ENCODE measurements around the gene HYCC1. TPM values are rescaled to one million over a fixed set of nuclear protein-coding genes. Genes with fewer than 3 reads are reported as not detected.

Gene HYCC1
- total and polyA plus RNA-seq, 2 donors (not counting 1 experiment from before 2014, with no cell fraction given), result 7.0 to 40.8 TPM

DNA sequence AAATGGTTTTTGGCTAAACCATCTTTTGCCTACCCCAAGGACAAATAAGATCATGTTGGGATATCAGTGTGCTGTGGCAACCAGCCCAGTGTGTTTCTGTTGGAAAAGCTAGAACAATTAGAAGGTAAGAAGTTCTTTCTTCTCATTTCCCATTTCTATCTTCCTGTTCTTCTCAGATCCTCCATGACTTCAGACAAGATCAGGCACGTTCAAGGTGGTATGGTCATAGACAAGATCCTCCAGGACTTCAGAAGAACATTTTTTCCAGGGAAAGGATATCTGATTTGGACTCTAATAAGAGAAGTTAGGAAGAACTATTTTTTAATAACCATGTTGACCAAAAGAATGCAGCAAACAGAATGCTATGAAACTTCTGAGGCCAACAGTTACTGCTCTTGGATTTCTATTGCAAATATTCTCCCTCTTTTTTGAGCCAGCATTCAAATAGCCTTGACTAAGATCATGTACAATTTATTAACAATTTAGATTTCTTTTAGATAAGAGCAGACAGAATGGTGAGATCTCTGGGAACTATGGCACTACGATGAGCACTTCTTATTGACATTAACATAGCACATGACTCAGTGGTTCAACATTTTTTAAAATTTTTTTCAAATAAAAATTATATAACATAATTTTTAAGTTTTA lies 15.9 kb downstream of the HYCC1 start:
- Histone ChIP-seq H3K4me3 (ENCODE audit: control extremely low read depth in 1 of 5, extremely low read depth in 1 of 5, insufficient read depth in 1 of 5, low read depth in 2 of 5, low read length in 4 of 5) (no peak overlapping the region), H3K4me1 (ENCODE audit: control insufficient read depth in 2 of 2, insufficient read depth in 2 of 2, low read length in 2 of 2) (peaks cover 14 to 44% of the 10 kb centered on the region in 2 donors), H3K27me3 (replicated peaks in 1 of 4; ENCODE audit: control extremely low read depth in 1 of 4, control insufficient read depth in 3 of 4, insufficient read depth in 4 of 4, low read length in 3 of 4) (no peaks in the 10 kb centered on the region), H4K20me1 (ENCODE audit: control insufficient read depth, insufficient read depth, low read length, poor library complexity, severe bottlenecking) (peaks cover 52% of the 10 kb centered on the region), H3K27ac (ENCODE audit: low read length in 2 of 2) (no peak overlapping the region), H3K9me3 (ENCODE audit: control extremely low read depth in 1 of 3, control insufficient read depth in 2 of 3, insufficient read depth in 1 of 3, low read length in 2 of 3) (no peaks in the 10 kb centered on the region), H3K36me3 (replicated peaks in 1 of 2; ENCODE audit: control extremely low read depth in 1 of 2, control insufficient read depth in 1 of 2, extremely low read depth in 1 of 2, insufficient read depth in 2 of 2, low read length in 1 of 2) (peaks cover 0 to 4% of the 10 kb centered on the region in 2 experiments), H3K79me2 (ENCODE audit: control insufficient read depth, insufficient read depth, low read length) (peaks cover 90% of the 10 kb centered on the region), H3K4me2 (replicated peaks; ENCODE audit: low read depth, low read length, poor library complexity, severe bottlenecking) (no peak overlapping the region), H2AFZ (ENCODE audit: insufficient read depth, low read depth, low read length, poor library complexity, severe bottlenecking) (no peak overlapping the region), H3K9ac (ENCODE audit: low read length) (no peak overlapping the region)
- peaks cover 63% of the 10 kb centered on the region for H3K4me1 Mint-ChIP-seq
- DNase-seq (no peak), ATAC-seq (ENCODE audit: low read depth) (no peak)
- POLR2A ChIA-PET, result no interaction called here
- CTCF ChIA-PET, result interaction anchor here (0.6 to 2.4 kb wide), 2 partner anchors 57 to 73 kb away, joined by 3 to 8 read pairs; no protein-coding TSS in a partner anchor
- no peak overlapping the region for H3K4me3 Mint-ChIP-seq
- TF ChIP-seq EZH2 (IDR thresholded peaks at IDR 0.05; ENCODE audit: borderline replicate concordance, insufficient read depth, low read depth, low read length, poor library complexity, severe bottlenecking), result no peak
- TF ChIP-seq, protein P1, sequence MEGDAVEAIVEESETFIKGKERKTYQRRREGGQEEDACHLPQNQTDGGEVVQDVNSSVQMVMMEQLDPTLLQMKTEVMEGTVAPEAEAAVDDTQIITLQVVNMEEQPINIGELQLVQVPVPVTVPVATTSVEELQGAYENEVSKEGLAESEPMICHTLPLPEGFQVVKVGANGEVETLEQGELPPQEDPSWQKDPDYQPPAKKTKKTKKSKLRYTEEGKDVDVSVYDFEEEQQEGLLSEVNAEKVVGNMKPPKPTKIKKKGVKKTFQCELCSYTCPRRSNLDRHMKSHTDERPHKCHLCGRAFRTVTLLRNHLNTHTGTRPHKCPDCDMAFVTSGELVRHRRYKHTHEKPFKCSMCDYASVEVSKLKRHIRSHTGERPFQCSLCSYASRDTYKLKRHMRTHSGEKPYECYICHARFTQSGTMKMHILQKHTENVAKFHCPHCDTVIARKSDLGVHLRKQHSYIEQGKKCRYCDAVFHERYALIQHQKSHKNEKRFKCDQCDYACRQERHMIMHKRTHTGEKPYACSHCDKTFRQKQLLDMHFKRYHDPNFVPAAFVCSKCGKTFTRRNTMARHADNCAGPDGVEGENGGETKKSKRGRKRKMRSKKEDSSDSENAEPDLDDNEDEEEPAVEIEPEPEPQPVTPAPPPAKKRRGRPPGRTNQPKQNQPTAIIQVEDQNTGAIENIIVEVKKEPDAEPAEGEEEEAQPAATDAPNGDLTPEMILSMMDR (IDR thresholded peaks at IDR 0.05), result no peak
- intact Hi-C loops (cut with micrococcal nuclease), result no loop called here
- WGBS (ENCODE audit: insufficient coverage), result no CpG with 5 or more reads among the region's 2 CpGs
- no peaks in the 10 kb centered on the region for H3K27me3 Mint-ChIP-seq
- H3K27ac Mint-ChIP-seq, result no peak overlapping the region
- no peaks in the 10 kb centered on the region for H3K9me3 Mint-ChIP-seq (ENCODE audit: insufficient read depth)

DNA sequence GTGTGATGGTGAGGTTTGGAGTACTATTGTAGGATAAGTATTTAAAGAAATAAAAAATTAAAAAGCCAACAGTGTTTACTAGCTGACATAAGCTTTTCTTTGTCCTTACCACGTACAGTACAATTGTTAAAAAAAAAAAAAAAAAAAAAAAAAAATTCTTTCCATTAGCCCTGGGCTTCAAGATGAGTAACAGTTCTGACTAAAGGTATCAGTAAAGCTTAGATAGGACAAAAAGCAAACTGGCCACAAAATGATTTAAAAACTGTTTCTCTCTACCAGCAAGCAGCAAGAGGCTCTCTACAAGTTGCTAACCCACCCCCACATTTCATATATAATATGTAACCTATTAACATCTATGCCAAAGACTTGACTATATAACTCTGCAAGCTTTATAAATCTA lies 17.5 kb downstream of the HYCC1 start:
- no peaks in the 10 kb centered on the region for H3K9me3 ChIP-seq (ENCODE audit: control extremely low read depth in 1 of 3, control insufficient read depth in 2 of 3, insufficient read depth in 1 of 3, low read length in 2 of 3)
- H3K9ac ChIP-seq (ENCODE audit: low read length), result no peak overlapping the region
- H3K4me3 ChIP-seq (ENCODE audit: control extremely low read depth in 1 of 5, extremely low read depth in 1 of 5, insufficient read depth in 1 of 5, low read depth in 2 of 5, low read length in 4 of 5), result no peak overlapping the region
- peaks cover 0 to 4% of the 10 kb centered on the region in 2 experiments for H3K36me3 ChIP-seq (replicated peaks in 1 of 2; ENCODE audit: control extremely low read depth in 1 of 2, control insufficient read depth in 1 of 2, extremely low read depth in 1 of 2, insufficient read depth in 2 of 2, low read length in 1 of 2)
- peaks cover 55% of the 10 kb centered on the region for H4K20me1 ChIP-seq (ENCODE audit: control insufficient read depth, insufficient read depth, low read length, poor library complexity, severe bottlenecking)
- H3K4me2 ChIP-seq (replicated peaks; ENCODE audit: low read depth, low read length, poor library complexity, severe bottlenecking), result no peak overlapping the region
- Mint-ChIP-seq H3K4me3 (no peak overlapping the region), H3K27ac (no peak overlapping the region), H3K9me3 (ENCODE audit: insufficient read depth) (no peaks in the 10 kb centered on the region), H3K4me1 (peaks cover 53% of the 10 kb centered on the region), H3K27me3 (no peaks in the 10 kb centered on the region)
- ChIA-PET CTCF (interaction anchor here (2.1 kb wide), 1 partner anchor 59 kb away, joined by 7 read pairs; no protein-coding TSS in a partner anchor), POLR2A (interaction anchor here (1.1 kb wide), 1 partner anchor 213 kb away, joined by 5 read pairs; no protein-coding TSS in a partner anchor)
- intact Hi-C loops (cut with micrococcal nuclease), result no loop called here
- no peak for TF ChIP-seq EZH2 (IDR thresholded peaks at IDR 0.05; ENCODE audit: borderline replicate concordance, insufficient read depth, low read depth, low read length, poor library complexity, severe bottlenecking)
- TF ChIP-seq, protein P1 (IDR thresholded peaks at IDR 0.05), result no peak
- peaks cover 92% of the 10 kb centered on the region for H3K79me2 ChIP-seq (ENCODE audit: control insufficient read depth, insufficient read depth, low read length)
- ATAC-seq (ENCODE audit: low read depth) (no peak), DNase-seq (no peak)
- H2AFZ ChIP-seq (ENCODE audit: insufficient read depth, low read depth, low read length, poor library complexity, severe bottlenecking), result no peak overlapping the region
- no CpG with 5 or more reads among the region's 1 CpG for WGBS (ENCODE audit: insufficient coverage)
- H3K4me1 ChIP-seq (ENCODE audit: control insufficient read depth in 2 of 2, insufficient read depth in 2 of 2, low read length in 2 of 2), result peaks cover 7 to 33% of the 10 kb centered on the region in 2 donors
- no peaks in the 10 kb centered on the region for H3K27me3 ChIP-seq (replicated peaks in 1 of 4; ENCODE audit: control extremely low read depth in 1 of 4, control insufficient read depth in 3 of 4, insufficient read depth in 4 of 4, low read length in 3 of 4)
- no peak overlapping the region for H3K27ac ChIP-seq (ENCODE audit: low read length in 2 of 2)

Data from B cell (primary cell).